NCI-H2107 treated with DMSO at 0.1 percent for 48 hours (cell line): ENCODE measurements around the gene LHX5.
A peak's percentile ranks its signal among the peaks of the same experiment; 100 is the strongest.

Experiments
- DNase-seq: peaks from one replicate; lab custom pipeline; 2025; ENCODE audit not compliant: unreplicated experiment; lab: John Stamatoyannopoulos, UW

The LHX5 gene

DNA sequence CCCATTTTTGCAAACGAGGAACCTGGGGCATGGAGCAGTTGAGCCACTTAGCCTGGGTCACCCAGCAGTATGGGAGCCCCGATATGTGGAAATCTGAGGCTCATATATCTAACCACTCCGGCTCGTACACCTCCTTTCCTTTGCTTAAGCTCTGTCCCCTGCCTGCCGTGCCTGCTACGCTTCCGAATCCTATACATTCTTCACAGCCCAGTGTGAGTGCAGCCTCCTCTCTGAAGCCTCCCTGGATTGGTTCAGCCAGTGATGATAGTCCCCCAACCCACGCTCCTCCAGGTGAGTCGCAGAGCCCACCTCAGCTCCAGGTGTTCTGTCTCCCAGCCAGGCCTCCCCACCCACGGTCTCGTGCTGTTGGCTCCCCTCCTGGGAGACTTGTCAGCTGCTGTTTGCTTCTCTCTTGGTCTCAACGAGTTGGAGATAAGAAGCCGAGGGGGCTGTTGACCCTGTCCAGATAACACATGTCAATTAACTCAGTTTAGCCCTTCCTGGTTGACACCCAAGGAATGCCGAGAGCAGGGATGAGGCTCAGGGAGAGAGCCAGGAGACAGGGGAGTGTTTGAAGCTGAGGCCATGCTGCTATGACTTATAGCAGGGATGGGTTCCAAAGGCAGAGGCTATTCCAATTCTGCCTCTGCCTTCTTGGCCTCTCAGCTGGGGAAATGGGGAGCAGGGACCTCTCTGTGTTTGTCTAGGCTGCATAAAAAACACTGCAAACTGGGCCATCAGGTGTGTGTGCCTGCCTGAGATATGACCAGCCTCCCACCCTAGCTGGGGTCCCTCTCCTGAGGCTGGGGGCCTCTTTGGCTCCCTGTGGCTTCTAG is 30.5 kb downstream of the LHX5 start:
- DNase-seq, result no peak

- DNase-seq, result no peak
These were observed 31.3 kb downstream of the LHX5 start for GRCh38 chr12:113440336-113440735.

- peak; percentile 29 for DNase-seq
These were observed 32.1 kb downstream of the LHX5 start for GRCh38 chr12:113439606-113440030.

GRCh38 chr12:113439301-113439597 is 32.4 kb downstream of the LHX5 start:
- no peak for DNase-seq

DNA sequence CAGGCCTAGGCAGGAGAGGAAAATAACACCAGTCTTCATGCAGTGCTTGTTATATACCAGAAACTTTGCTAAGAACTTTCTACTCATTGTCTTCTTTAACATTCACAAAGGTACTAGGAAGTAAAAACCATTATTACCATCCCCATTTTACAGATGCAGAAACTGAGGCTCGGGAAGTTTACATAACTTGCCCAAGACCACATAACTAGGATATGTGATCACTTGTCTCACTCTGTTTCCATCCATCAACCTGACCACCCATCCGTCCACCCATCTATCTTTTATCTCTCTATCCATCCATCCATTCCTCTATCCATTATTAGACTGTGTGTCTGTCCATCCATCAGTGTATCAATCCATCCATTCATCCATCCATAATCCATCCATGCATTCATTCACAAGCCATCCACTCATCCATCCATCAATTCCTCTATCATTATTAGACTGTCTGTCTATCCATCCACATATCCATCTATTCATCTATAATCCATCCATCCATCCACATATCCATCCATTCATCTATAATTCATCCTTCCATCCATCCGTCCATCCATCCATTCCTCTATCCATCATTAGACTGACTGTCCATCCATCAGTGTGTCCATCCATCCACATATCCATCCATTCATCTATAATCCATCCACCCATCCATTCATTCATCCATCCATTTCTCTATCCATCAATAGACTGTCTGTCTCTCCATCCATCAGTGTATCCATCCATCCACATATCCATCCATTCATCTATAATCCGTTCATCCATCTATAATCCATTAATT is 33.0 kb downstream of the LHX5 start:
- DNase-seq, result no peak

DNA sequence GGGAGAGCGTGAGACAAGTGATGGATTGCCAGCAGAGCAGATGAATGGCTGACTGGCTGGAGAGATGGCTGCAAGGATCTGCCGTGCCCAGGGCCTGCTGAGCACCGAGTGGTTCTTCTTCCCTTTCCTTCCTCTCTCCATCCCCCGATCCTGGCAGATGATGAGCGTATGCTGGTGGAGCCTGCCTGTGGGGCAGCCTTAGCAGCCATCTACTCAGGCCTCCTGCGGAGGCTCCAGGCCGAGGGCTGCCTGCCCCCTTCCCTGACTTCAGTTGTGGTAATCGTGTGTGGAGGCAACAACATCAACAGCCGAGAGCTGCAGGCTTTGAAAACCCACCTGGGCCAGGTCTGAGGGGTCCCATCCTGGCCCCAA is 34.0 kb downstream of the LHX5 start:
- DNase-seq, result no peak

DNA sequence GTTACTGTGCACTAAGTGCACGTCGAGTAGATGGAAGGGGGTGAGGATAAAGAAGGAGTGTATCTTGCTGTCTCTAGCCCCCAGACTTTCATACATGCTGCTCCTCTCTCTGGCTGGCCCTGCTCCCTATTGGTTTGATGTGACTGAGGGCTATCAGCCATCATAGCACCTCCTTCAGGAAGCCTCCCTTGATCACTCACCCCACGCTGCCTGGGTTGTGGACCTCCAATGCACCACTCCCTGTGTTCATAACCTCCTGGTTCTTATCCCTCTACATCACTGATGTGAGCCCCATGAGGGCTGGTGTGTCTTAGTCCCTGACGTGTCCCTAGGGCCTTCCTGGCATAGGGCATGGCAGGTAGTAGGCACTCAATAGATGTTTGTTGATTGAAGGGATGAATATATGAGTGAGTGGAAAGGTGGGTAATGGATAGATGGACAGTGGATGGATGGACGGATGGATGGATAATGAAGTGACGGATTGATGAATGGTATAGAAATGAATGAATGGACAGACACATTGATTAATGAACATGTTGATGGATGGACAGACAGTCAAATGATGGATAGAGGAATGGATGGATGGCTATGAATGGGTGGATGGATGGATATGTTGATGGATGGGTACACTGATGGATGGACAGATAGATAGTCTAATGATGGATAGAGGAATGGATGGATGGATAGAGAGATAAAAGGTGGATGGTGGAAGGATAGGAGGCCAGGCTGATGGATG is 34.5 kb downstream of the LHX5 start:
- DNase-seq, result no peak

GRCh38 chr12:113436586-113436985 is 35.1 kb downstream of the LHX5 start:
- DNase-seq, result no peak

DNA sequence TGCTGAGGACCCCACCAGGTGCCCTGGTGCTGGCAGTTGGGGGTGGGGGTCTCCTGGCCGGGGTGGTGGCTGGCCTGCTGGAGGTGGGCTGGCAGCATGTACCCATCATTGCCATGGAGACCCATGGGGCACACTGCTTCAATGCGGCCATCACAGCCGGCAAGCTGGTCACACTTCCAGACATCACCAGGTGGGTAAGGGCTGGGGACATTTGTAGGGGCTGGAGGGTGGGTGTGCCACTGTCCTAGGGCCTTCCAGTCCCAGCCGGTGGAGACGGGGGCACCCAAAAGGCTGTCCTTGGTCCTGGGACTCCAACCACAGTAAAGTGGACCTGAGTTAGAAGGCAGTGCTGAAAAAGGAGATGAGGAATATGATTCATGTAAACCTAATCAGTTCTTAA is 36.3 kb downstream of the LHX5 start:
- DNase-seq, result no peak

GRCh38 chr12:113432986-113433385 is 38.7 kb downstream of the LHX5 start:
- DNase-seq, result no peak

DNA sequence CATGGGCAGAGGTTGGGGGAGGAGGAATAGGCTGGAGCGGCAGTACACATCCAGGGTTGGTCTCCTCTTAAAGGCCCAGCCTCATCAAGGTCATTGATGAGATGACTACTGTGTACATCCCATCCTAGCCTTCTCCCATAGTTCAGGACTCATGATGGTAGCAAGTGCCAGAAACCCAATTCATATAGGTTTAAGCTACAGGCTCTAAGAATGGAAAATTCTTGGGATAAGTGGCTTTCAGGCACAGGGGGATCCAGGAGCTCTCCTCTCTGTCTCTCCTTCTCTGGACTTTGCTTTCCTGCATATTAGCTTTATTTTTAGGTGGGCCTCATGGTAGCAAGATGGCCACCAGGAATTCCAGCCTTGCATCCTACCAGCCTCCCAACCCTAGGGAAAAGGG is 43.2 kb downstream of the LHX5 start:
- DNase-seq, result no peak

DNA sequence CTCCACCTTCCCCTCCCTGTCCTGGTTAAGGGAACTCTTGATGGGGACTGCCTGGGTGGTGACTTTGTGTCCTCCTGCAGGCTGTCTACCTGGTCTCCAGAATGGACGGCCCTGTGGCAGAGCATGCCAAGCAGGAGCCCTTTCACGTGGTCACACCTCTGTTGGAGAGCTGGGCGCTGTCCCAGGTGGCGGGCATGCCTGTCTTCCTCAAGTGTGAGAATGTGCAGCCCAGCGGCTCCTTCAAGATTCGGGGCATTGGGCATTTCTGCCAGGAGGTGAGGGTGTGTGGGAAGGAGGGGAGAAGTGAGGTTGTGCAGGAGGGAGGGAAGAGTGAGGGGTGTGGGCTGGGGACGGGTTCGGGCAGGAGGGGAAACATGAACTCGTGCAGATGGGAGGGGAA is 43.8 kb downstream of the LHX5 start:
- DNase-seq, result no peak

GRCh38 chr12:113425960-113426453 is 45.7 kb downstream of the LHX5 start:
- no peak for DNase-seq

DNA sequence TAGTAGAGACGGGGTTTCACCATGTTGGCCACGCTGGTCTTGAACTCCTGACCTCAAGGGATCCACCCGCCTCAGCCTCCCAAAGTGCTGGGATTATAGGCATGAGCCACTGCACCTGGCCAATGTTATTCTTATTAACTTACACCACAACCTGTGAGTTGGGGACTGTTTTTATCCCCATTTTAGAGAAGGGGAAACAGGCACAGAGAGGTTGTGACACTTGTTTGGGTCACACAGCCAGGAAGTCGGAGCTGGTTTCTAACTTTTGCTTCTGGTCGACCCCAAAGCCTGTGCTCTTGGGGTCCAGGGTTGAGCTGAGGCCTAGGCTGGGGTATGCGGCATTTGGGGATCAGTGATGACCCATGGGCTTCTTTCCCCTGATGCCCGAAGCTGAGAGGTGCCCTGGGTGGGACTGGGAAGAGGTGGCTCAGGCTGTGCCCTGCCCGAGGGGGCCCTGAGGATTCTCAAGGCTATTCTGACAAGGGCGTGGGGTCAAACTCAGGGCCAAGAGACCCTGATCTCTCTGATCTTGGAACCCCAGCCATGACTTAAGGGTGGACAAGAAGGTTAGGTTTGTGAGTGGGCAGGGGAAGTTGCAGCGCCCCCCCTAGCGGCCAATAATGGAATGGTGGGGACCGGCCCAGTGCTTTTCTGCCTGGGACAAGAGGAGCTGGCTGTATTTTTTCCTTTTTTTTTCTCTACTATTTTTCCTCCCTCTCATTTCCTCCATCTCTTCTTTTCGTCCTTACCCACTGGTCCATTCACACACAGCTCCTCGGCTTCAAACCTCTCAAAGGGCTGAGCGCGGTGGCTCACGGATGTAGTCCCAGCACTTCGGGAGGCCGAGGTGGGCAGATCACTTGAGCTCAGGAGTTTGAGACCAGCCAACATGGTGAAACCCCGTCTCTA is 46.5 kb downstream of the LHX5 start:
- no peak for DNase-seq

DNA sequence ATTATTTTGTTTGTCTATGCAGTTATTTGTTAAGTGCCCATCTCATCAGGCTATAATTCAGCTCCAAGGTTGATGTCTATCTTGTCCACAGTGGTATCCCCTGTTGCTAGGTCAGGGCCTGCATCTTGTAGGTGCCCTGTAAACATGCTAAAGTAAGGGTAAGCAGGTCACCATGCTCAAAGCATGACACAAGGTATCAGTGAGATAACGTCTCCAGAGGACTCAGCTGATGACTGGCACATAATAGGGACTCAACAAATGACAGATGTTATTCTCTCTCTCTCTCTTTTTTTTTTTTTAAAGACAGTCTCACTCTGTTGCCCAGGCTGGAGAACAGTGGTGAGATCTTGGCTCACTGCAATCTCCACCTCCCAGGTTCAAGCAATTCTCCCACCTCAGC is 47.2 kb downstream of the LHX5 start:
- no peak for DNase-seq

DNA sequence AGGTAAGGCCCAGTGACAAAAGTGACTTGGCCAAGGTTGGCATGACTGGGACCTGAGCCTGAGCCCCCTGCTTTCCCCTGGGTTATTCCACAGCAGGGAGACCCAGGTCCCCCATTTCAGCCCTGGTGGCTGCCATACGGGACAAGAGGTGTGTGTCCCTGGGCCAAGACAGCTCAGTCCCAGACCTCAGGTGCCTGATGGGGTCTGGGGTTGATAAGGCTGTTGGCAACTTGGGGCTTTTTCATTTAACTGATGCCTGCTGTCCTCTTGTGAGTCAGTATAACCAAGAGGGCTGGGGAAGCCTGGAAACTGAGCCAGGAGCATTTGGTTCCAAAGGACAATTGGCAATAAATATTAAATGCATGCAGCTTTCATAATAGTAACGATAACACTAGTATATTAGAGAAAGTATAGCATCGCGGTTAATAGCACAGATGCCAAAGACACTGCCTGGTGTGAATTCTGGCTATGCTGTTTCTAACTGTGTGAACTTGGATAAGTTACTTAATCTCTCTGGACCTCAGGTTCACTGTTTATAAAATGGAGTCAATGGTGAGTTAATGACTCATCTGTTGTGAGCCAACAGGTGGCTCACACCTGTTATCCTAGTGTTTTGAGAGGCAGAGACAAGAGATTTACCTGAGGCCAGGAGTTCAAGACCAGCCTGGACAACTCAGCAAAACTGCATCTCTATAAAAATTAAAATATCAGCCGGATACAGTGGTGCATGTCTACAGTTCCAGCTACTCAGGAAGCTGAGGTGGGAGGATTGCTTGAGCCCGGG is 48.6 kb downstream of the LHX5 start:
- no peak for DNase-seq

GRCh38 chr12:113422030-113422885 is 49.4 kb downstream of the LHX5 start, which contains the start of gene SDSL:
Gene SDSL, plus strand, starts transcription at chr12:113422380. Its CDS starts 5,603 bp downstream, at chr12:113427983.
- peak; percentile 50 for DNase-seq

DNA sequence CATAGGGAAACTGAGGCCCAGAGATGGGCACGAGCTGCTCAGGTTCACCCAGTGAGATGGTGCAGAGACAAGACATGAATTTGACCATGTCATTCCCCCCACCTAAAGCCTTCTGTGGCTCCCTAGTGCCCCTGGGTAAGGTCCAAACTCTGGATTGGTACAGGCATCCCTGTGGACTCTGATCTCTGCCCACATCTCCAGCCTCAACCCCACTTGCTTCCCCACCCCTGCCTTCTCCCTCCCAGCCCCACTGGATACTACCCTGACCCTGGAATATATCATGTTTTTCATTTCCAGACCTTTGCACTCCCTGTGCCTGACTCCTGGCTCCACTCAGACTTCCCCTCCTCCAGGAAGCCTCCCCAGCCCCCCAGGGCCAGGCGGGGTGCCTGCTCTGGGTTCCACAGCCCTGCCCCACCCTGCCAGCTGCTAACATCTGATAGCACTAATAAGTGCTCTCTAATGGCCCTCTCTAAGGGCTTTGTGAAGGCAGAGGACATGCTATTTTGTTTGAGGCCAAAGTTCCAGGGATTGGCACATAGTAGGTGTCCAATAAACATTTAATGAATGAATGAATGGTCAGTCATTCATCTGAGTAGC is 50.6 kb downstream of the LHX5 start:
- no peak for DNase-seq
